Memory B cell (primary cell): ENCODE measurements around the gene NCKAP5.

ENCODE experiments used
- ATAC-seq: fragments of 150-1000 bp; cut with Tn5 transposase; 2 replicates; pipeline ENCODE4 v1.10.0; 2021; ENCODE audit warnings: low read depth, mild to moderate bottlenecking, moderate library complexity
- DNase-seq, 2 donors: peaks; one replicate each; pipeline ENCODE4 v3.0.0; 2022; ENCODE audit warnings: low spot score in 2 of 2
- H3K27ac Mint-ChIP-seq: one replicate; pipeline ENCODE4 v1.8.0; 2022; ENCODE audit warnings: mild to moderate bottlenecking, moderate library complexity, mixed read lengths
- H3K27me3 Mint-ChIP-seq: one replicate; pipeline ENCODE4 v1.8.0; 2022; ENCODE audit warnings: mixed read lengths
- H3K36me3 Mint-ChIP-seq: one replicate; pipeline ENCODE4 v1.8.0; 2022; ENCODE audit warnings: mild to moderate bottlenecking, mixed read lengths
- H3K4me1 Mint-ChIP-seq: one replicate; pipeline ENCODE4 v1.8.0; 2022; ENCODE audit warnings: mixed read lengths
- H3K4me3 Mint-ChIP-seq: one replicate; pipeline ENCODE4 v1.8.0; 2022; ENCODE audit warnings: mild to moderate bottlenecking, moderate library complexity, mixed read lengths
- H3K9me3 Mint-ChIP-seq: one replicate; pipeline ENCODE4 v1.8.0; 2022; ENCODE audit warnings: mixed read lengths

NCKAP5 gene

GRCh38 chr2:133286326-133286922 is 281.8 kb downstream of the NCKAP5 start:
- Mint-ChIP-seq H3K36me3 (no peaks in the 10 kb centered on the region), H3K4me3 (no peak overlapping the region), H3K9me3 (no peaks in the 10 kb centered on the region), H3K4me1 (no peaks in the 10 kb centered on the region), H3K27me3 (no peaks in the 10 kb centered on the region), H3K27ac (no peak overlapping the region)
- DNase-seq (no peak), ATAC-seq (no peak)

- DNase-seq = no peak
- H3K4me1 Mint-ChIP-seq = no peaks in the 10 kb centered on the region
- ATAC-seq = no peak
- H3K27ac Mint-ChIP-seq = no peak overlapping the region
- H3K36me3 Mint-ChIP-seq = no peaks in the 10 kb centered on the region
- peaks cover 2% of the 10 kb centered on the region for H3K9me3 Mint-ChIP-seq
- H3K4me3 Mint-ChIP-seq = no peak overlapping the region
- no peaks in the 10 kb centered on the region for H3K27me3 Mint-ChIP-seq
These were observed 295.2 kb downstream of the NCKAP5 start for GRCh38 chr2:133273031-133273430.

- H3K27me3 Mint-ChIP-seq = peaks cover 4% of the 10 kb centered on the region
- peaks cover 2% of the 10 kb centered on the region for H3K4me1 Mint-ChIP-seq
- no peak overlapping the region for H3K27ac Mint-ChIP-seq
- no peaks in the 10 kb centered on the region for H3K36me3 Mint-ChIP-seq
- H3K4me3 Mint-ChIP-seq = no peak overlapping the region
- DNase-seq (no peak), ATAC-seq (no peak)
- H3K9me3 Mint-ChIP-seq = peaks cover 2% of the 10 kb centered on the region
These were observed 297.2 kb downstream of the NCKAP5 start for GRCh38 chr2:133271105-133271504.

GRCh38 chr2:133270550-133270949 is 297.7 kb downstream of the NCKAP5 start:
- H3K27me3 Mint-ChIP-seq = peaks cover 7% of the 10 kb centered on the region
- no peak overlapping the region for H3K27ac Mint-ChIP-seq
- H3K4me1 Mint-ChIP-seq = peaks cover 4% of the 10 kb centered on the region
- no peaks in the 10 kb centered on the region for H3K36me3 Mint-ChIP-seq
- no peak for DNase-seq
- H3K4me3 Mint-ChIP-seq = no peak overlapping the region
- no peaks in the 10 kb centered on the region for H3K9me3 Mint-ChIP-seq
- ATAC-seq = no peak

- DNase-seq (no peak), ATAC-seq (no peak)
- H3K4me3 Mint-ChIP-seq = no peak overlapping the region
- H3K4me1 Mint-ChIP-seq = peaks cover 5% of the 10 kb centered on the region
- H3K36me3 Mint-ChIP-seq = no peaks in the 10 kb centered on the region
- peaks cover 18% of the 10 kb centered on the region for H3K27me3 Mint-ChIP-seq
- no peak overlapping the region for H3K27ac Mint-ChIP-seq
- H3K9me3 Mint-ChIP-seq = no peaks in the 10 kb centered on the region
These were observed 301.2 kb downstream of the NCKAP5 start for GRCh38 chr2:133266926-133267590.

- Mint-ChIP-seq H3K27ac (no peak overlapping the region), H3K4me1 (peaks cover 5% of the 10 kb centered on the region), H3K9me3 (no peaks in the 10 kb centered on the region), H3K36me3 (no peaks in the 10 kb centered on the region), H3K4me3 (peak overlapping the region; percentile 66), H3K27me3 (peaks cover 18% of the 10 kb centered on the region)
- DNase-seq = no peak
- no peak for ATAC-seq
These were observed 302.0 kb downstream of the NCKAP5 start for GRCh38 chr2:133266041-133266925.

- Mint-ChIP-seq H3K36me3 (no peaks in the 10 kb centered on the region), H3K4me3 (peak overlapping the region; percentile 66), H3K9me3 (no peaks in the 10 kb centered on the region), H3K27me3 (peaks cover 18% of the 10 kb centered on the region), H3K4me1 (peaks cover 5% of the 10 kb centered on the region), H3K27ac (no peak overlapping the region)
- ATAC-seq (no peak), DNase-seq (no peak)
These were observed 302.8 kb downstream of the NCKAP5 start for GRCh38 chr2:133265432-133265949.

- no peaks in the 10 kb centered on the region for H3K36me3 Mint-ChIP-seq
- no peak overlapping the region for H3K27ac Mint-ChIP-seq
- no peak for DNase-seq
- no peak for ATAC-seq
- H3K4me3 Mint-ChIP-seq = no peak overlapping the region
- H3K4me1 Mint-ChIP-seq = peaks cover 5% of the 10 kb centered on the region
- H3K27me3 Mint-ChIP-seq = peaks cover 18% of the 10 kb centered on the region
- no peaks in the 10 kb centered on the region for H3K9me3 Mint-ChIP-seq
These were observed 303.3 kb downstream of the NCKAP5 start for GRCh38 chr2:133264989-133265401.

- Mint-ChIP-seq H3K36me3 (no peaks in the 10 kb centered on the region), H3K27ac (no peak overlapping the region), H3K4me3 (no peak overlapping the region), H3K9me3 (no peaks in the 10 kb centered on the region), H3K4me1 (peaks cover 5% of the 10 kb centered on the region), H3K27me3 (peaks cover 20% of the 10 kb centered on the region)
- ATAC-seq (no peak), DNase-seq (no peak)
These were observed 305.4 kb downstream of the NCKAP5 start for GRCh38 chr2:133262893-133263292.

GRCh38 chr2:133255360-133255759 is 312.9 kb downstream of the NCKAP5 start:
- Mint-ChIP-seq H3K27me3 (peaks cover 3% of the 10 kb centered on the region), H3K4me1 (no peaks in the 10 kb centered on the region), H3K36me3 (no peaks in the 10 kb centered on the region), H3K4me3 (no peak overlapping the region), H3K27ac (no peak overlapping the region), H3K9me3 (no peaks in the 10 kb centered on the region)
- ATAC-seq (no peak), DNase-seq (no peak)

GRCh38 chr2:133253793-133254192 is 314.5 kb downstream of the NCKAP5 start:
- no peaks in the 10 kb centered on the region for H3K9me3 Mint-ChIP-seq
- DNase-seq (no peak), ATAC-seq (no peak)
- H3K27ac Mint-ChIP-seq = no peak overlapping the region
- peaks cover 4% of the 10 kb centered on the region for H3K4me1 Mint-ChIP-seq
- no peak overlapping the region for H3K4me3 Mint-ChIP-seq
- peaks cover 1% of the 10 kb centered on the region for H3K27me3 Mint-ChIP-seq
- no peaks in the 10 kb centered on the region for H3K36me3 Mint-ChIP-seq

- DNase-seq = no peak
These were observed 315.4 kb downstream of the NCKAP5 start for GRCh38 chr2:133252780-133253355.

GRCh38 chr2:133249362-133249761 is 318.9 kb downstream of the NCKAP5 start:
- DNase-seq (no peak), ATAC-seq (no peak)
- H3K27ac Mint-ChIP-seq = no peak overlapping the region
- H3K9me3 Mint-ChIP-seq = no peaks in the 10 kb centered on the region
- no peak overlapping the region for H3K4me3 Mint-ChIP-seq
- no peaks in the 10 kb centered on the region for H3K27me3 Mint-ChIP-seq
- H3K36me3 Mint-ChIP-seq = no peaks in the 10 kb centered on the region
- peaks cover 25% of the 10 kb centered on the region for H3K4me1 Mint-ChIP-seq

More at GRCh38 chr2:133252780-133253355, 315.4 kb downstream of the NCKAP5 start:
- Mint-ChIP-seq H3K4me3 (no peak overlapping the region), H3K4me1 (peaks cover 11% of the 10 kb centered on the region), H3K27ac (no peak overlapping the region), H3K27me3 (peaks cover 1% of the 10 kb centered on the region), H3K9me3 (no peaks in the 10 kb centered on the region), H3K36me3 (no peaks in the 10 kb centered on the region)
- ATAC-seq = no peak

- Mint-ChIP-seq H3K4me1 (peaks cover 25% of the 10 kb centered on the region), H3K4me3 (no peak overlapping the region), H3K27ac (no peak overlapping the region), H3K27me3 (no peaks in the 10 kb centered on the region), H3K36me3 (no peaks in the 10 kb centered on the region), H3K9me3 (no peaks in the 10 kb centered on the region)
- DNase-seq (no peak), ATAC-seq (no peak)
These were observed 320.0 kb downstream of the NCKAP5 start for GRCh38 chr2:133248264-133248663.
